ENCODE data around the gene PERP.

GRCh38 chr6:138142806-138143205 lies 35.6 kb upstream of the PERP start:
- no peak for TF ChIP-seq CTCF (IDR thresholded peaks at IDR 0.05)
- no peak for TF ChIP-seq POLR2A (IDR thresholded peaks at IDR 0.05)
